HG03457 (cell line): ENCODE results near the gene KCNK7.
A peak's percentile ranks its signal among the peaks of the same experiment; 100 is the strongest.

ENCODE experiments used
- ATAC-seq: cut with Tn5 transposase; IDR thresholded peaks from one replicate; pipeline ENCODE4 v1.9.1; 2021; ENCODE audit warnings: moderate number of reproducible peaks; ENCODE audit not compliant: unreplicated experiment

The KCNK7 gene

DNA sequence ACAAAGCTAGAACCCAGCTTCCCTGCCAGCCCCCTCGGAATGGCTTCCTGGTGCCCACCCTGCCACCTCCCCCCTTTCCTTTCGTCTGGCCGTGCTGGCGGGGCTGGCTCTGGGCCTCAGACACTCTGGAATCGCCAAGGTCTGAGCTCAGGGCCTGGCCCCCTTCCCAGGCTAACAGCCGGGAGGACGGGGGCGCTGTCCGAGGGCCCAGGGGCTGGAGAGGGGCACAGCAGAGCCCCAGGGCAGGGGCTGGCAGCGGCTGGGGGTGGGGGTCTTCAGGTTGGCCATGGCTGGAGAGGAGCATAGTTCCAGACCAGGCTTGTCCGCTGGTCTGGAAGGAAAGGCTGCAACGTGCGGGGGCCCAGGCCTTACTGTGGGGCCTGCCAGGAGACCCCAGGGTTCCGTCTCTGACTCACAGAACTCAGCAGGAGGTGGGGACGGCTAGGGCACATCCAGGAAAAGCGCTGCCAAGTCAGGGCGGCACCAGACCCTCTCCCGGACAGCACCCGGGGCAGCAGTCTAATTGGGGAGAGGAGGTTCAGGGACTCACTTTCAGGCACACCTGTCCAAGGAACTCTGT is 36.6 kb downstream of the KCNK7 start:
- ATAC-seq: no peak

DNA sequence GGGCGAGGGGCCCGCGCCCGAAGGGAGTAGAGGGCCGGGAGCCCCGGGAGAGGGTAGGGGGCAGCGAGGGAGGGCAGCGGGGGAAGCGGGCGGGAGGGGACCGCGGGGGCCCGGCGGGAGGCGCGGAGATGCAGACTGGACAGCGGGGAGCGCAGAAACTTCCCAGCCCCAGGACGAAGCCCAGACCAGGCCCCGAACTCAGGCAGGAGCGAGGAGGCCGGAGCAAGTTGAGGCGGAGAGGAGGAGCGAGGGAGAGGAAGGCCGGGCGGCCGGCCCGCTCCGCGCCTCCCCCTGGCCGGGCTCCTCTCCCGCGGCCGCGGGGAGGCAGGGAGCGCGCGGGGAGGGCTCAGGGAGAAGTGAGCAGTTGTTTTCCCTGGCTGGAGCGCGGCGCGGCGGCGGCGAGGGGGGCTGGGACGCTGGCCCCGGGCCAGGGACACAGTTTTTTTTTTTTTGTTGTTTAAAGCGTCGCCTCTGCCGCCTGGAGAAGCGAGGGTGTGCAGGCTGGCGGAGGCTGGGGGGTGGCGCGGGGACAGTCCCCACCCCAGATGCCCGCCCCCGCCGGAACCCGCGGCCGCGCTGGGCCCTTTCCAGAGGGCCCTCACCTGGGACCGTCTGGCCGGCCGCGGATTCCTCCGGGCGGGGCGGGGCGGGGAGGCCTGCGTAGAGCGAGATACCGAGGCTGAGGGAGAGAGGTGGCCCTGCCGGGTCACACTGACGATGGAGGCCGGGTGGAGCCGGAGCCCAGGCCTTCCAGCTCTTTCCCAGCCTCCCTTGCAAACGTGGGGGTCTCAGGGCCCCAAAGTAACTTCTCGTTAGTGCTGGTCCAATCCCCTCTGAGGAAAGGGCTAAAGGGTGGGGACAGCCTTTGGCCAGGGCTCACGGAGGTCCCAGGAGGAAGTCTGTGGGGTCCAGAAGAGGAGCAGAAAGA is 37.3 kb downstream of the KCNK7 start, which contains the start of gene LTBP3:
Gene LTBP3, minus strand, starts transcription at position 358 of the 928 bp plus-strand sequence. CDS start 400 bp downstream, outside the sequence.
- ATAC-seq: no peak

DNA sequence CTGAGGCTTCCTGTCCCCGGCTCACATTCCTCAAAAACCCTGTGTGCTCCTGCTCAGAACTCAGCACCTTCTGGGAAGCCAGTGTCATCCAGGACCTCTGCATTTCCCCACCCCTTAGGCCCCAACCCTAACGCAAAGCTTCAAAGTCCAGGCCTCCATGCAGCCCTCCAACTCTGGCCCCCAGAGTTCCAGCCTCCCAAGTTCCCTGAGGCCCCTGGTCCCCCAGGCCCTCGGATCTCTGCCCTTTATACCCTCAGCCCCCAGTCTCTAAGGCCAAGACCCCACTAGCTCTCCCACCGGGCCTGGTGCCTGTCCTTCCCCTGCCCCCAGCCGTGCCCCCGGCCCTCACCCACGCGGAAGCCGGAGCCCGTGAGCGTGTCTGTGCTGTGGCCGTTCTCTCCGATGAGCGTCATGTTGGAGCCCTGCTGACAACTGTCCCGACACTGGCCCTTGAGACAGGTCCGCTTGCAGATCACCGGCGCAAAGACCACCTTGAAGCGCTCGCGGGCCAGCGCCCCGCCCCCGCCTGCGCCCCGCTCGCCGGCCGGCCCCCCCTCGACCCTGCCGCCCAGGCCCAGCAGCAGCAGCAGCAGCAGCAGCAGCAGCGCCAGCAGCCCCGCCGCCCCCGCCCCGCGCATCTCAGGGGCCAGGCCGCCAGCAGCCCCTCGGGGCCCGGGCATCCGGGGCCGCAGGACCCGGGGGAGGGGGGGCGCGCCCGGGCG is 38.2 kb downstream of the KCNK7 start:
- ATAC-seq: no peak

DNA sequence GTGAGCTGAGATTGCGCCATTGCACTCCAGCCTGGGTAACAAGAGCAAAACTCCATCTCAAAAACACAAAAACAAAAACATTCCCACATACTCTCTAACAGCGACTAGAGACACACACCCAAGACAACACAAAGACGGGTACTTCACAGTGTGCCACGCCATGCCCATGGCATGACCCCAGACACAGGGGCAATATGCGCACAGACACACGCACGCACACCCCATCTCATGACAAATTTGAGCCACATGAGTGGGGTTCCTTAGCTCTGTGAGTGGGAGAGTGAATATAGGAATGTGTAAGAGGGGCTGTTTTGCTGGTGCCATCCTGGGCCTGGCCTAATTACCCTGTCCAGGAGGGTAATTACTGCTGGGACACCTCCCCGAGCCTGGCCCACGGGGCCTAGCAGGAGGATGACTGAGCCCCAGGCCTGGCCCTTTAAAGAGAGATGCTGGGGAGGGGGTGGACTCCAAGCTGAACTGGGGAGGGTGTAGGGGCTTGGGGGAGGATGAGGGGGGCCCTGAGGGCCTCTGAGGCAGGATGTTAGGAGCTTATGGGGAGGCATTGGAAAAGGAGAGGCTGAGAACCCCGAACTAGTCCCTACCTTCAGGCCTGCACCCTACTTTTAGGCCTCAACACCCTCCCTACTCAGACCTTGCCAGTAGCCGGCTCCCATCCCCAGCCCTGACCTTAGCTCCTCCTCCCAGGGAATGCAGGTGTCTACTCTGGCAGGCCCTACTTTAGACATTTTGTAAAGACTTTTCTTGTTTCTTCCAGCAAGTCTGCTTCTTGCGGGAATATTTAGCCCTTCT is 38.9 kb downstream of the KCNK7 start:
- ATAC-seq: no peak

DNA sequence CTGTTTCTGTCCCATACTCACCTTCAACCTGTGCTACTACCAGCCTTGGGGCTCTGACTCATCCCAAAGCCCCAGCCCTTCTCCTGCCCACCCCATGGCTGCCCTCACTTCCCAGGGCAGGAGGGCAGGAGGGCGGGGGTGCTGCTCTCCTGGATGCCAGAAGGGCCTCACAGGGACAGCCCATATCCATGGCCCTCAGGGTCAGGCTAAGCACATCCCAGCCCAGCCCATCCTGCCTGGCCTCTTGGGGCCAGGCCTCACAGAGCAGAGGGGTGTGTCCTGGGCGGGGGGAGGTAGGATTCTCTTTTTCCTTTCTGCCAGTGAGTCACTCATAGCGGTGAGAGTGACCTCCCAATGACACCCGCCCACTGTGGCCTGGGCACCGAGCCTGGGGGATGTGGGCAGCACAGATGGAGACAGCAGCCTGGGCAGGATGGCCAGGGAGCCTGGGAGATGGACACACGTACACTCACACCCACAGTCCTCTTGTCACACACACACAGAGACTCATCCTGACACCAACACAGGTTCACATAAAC is 39.8 kb downstream of the KCNK7 start:
- no peak for ATAC-seq

DNA sequence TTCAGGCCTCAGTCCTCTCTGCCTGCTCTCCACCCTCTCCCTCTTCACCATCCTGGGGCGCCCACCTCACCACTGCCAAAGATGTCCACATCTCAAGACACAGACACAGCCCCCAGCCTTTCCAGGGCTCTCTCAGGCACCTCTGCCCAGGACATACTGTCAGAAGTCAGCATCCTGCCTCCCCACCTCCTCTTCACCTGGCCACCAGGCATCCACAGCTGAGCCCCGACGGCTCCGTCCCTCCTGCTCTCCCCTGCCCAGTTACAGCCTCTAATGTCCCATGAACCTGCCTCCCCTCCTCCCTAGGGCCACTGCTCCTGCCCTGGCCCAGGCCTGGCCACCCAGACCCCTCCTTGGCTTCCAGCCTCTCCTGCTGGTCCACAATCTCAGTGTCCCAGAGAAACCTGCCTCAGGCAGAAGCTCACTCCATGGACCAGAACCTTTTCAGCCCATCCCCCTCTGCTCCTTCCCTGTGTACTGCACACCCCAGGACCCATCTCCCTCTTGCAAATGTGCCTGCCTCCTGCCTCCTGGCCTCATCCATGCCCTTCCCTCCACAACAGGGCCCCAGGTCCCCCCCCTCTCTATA is 40.7 kb downstream of the KCNK7 start:
- ATAC-seq: no peak

DNA sequence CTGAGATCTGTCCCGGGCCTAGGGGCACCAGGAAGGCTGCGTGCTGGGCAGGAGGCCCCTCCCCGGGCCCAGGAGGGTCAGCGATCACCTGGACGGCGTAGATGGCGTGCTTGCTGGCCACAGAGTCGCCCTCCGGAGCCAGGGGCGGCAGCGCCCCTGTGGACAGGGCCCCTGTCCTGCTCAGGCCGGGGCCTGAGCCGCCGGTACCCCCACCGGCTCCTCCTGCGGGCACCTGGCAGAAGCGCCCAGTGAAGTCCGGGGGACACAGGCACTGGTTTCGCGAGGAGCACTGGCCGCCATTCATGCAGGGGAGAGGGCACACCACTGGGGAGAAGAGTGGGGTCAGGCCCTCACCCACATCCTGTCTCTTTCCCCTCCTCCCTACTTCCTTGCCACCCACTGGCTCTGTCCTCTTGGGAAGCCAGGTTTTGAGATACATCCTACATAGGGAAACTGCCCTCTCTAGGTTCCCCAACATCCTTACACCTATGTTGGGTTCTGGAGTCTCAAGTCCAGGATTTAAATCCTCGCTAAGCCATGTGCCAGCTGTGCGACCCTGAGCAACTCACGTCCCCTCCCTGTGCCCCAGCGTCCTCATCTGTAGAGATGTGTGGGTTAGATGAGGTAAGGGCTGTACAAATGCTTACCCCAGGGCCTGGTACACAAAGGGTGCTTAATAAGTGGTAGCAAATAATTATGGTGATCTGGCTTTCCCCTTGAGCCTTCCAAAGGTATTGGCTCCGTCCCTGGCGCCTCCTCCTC is 41.4 kb downstream of the KCNK7 start:
- ATAC-seq: no peak

DNA sequence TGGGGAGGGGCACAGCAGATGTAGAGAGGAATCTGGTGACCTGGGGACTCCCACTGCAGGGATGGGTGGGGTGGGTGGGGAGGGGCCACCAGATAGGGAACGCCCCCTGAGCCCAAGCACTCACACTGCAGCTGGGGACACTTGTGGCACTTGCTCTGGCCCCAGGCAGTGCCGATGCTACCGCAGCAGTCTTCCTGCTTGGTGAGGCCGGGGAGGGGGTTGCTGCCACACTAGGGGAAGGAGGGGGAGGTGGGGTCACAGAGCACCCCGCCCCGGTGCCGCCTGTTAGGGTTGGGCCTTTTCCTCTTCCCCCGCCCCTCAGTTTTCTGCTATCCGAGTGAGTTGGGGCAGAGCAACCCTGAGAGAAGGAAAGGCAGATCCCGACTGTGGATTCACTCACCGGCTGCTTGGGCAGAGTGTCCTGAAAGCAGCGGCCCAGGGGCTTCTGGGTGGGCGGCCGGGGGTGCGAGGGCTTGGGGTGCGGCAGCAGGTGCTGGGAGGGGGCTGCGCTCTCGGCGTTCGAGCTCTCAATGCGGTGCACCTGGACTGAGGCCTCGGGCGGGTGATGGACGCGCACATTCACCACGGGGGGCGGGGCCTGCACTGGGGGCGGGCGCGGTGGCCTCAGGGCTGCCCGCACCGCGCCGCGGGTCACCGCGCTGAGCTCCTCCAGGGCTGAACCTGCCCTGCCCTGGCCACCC is 42.1 kb downstream of the KCNK7 start:
- ATAC-seq: no peak

DNA sequence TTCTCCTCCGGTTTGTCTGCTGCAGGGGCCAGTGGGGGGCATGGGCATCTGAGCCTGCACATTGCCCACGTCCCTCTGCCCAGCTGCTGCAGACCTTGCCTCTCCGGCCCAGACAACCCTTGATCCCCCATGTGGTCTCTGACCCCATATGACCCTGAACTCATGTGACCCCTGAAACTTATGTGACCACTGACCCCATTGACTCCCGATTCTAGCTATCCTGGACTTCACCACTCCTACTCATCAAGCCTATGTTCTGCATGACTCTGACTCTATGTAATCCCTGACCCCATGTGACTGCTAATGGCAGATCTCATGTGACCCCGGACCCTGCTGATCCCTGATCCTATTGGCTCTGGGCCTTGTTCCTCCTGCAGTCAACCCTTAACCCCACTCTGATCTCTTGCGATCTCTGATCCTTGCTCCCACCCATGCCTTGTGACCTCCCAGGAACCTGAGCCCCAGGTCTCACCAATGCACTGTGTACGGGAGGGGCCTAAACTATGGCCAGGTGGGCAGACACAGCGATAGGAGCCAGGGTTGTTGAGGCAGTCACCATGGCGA is 43.1 kb downstream of the KCNK7 start:
- no peak for ATAC-seq

DNA sequence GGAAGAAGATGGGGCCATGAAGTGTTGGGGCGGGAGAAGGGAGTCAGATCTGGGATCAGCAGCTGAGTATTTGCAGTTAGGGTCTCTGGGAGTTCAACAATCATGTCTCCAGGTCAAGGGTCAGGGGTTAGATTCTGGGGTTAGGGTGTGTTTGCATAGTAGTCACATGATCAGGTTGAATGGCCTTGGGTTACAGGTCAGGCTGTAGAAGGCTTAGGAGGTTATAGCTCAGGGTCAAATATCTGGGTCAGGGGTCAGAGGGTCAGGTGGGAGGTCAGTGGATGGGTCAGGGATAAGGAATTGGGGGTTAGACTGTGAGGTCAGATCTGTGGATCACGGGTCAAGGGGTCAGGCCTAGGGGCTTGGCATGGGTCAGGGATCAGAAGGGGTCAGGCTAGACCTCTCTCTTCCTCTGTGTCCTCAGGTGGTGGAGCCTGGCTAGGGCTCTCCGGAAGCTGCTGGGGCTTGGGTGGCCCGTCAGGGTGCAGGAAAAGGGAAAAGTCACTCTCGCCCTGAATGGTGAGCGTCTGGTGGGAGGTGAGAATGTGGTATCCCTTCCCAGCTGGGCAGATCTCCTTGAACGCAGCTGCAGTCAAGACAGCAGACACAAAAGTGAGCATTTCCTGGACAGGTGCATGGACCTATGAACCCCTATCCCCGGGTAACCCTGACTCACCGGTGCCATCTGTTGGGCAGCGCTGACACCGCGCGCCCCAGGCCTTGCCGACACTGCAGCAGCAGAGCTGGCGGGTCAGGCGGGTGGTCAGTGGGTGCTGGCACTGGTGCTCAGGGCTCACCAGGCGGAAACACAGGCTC is 43.8 kb downstream of the KCNK7 start:
- ATAC-seq: no peak

DNA sequence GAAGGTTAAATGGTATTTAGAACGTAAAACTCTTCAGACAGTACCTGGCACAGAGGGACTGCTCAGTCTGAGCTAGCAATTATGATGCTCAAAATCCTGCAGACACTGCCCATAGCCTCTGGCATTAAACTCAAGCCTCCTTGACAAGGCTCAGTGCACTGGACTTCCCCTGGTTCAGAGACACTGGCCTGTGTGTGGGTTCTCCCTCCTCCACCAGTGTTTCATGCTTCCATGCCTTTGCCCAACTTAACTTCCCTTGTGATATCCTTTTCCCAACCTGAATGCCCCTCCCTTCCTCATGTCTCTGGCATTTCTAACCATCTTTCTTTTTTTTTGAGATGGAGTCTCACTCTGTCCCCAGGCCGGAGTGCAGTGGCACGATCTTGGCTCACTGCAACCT is 46.5 kb downstream of the KCNK7 start:
- no peak for ATAC-seq

DNA sequence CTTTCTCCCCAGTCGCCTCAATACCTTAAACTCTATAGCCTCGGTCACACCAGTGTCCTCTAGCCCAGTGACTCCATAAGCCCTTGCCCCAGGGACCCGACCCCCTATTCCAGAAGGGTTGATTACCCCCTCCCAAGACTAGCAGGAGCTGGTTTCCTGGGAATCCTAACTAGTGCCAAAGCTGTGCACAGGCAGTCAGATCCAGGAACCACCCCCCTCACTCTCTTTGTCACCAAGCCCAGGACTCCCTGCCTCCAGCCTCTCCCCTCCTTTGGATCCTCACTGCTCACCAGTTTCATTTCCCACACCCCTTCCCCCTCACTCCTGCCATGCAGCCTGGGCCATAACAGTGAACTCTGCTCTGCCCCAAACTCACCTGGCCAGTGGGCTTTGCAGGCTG is 47.2 kb downstream of the KCNK7 start:
- ATAC-seq: no peak

DNA sequence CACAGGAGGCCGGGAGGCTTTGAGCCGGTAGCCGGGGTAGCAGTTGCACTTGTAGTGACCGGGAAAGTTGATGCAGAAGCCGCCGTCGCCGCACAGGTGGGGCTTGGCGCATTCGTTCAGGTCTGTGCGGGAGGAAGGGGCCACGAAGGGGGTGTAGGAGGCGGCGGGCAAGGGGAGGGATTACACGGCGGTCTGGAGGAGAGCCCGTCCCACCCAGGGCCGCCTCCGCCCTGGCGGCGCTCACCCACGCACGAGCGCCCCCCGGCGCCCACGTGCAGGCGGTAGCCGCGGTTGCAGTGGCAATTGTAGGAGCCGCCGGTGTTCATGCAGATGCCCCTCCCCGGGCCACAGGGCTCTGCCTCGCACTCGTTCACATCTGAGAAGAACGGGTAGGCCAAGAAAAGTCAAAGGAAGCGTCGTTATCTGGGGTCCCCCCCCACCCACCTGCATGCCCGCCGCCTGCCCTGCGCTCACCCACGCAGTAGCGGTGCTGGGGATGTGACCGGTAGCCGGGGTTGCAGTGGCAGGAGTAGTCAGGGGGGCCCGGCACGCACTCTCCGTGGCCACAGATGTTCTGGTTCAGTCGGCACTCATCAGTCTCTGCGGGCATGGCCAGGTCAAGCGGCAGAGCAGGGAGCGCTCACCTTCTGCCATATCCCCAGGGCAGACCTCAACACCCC is 48.0 kb downstream of the KCNK7 start:
- ATAC-seq: no peak

DNA sequence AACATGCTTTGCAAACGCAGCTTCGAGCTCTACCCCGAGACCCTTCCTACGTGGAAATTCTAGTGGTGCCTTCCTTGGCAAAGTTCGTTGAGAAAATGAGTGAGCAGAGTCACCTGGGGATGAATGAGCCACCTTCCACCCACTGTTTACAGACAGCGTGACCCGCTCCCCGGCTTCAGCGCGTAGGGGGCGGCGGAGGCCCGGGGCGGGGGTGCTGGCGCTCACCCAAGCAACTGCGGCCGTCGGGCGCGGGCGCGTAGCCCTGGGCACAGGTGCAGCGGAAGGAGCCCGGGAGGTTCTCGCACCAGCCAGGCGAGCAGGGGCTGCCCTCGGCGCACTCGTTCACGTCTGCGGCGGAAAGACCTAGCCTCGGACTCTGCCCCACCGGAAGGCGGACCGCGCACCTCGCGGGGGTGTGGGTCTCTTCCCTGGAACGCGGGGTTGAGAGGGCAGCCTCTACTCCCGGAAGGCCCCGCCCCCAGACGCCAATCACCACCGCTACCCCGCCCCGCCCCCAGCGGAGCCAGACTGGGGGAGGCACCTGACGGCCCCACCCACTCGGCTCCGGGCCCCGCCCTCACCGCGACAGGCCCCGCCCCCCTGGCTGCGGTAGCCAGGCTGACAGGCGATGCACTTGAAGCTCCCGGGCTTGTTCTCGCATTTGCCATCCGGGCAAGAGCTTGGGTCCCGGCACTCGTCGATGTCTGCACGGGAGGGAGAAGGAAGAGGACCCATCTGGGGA is 49.2 kb downstream of the KCNK7 start:
- ATAC-seq: peak; percentile 42

DNA sequence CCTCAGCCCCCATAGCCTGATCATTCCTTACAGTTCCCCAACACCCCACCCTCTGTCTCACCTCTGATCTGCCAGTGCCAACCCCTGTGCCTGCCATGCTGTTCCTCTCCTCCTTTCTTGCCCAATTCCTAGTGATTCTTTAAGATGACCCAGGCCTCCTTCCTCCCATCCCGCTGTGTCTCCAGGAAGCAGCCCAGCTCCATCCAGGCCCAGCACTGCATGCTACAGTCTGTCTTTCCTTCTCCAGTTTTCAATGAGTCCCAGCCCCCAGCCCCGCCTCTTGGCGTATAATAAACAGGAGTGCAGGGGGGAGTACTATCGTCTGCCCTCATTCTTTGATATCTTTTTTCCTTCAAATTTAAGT is 49.8 kb downstream of the KCNK7 start:
- ATAC-seq: no peak
